K562 (cell line): Measurements from ENCODE around the gene PPP1R13L. TPM values are rescaled to one million over a fixed set of nuclear protein-coding genes. Genes with fewer than 3 reads are reported as not detected.

Experiments
- ATAC-seq: fragments of 200-7000 bp; cut with Tn5 transposase; 3 replicates; pipeline ENCODE4 v1.9.1; 2020; ENCODE audit warnings: moderate library complexity
- BruUV-seq: library from RNA; stranded (reverse); fragments of 400-500 nt; replicated peaks from 2 replicates; lab custom pipeline; 2021; lab: Mats Ljungman, UMichigan
- CTCF ChIA-PET: fragments of 300-600 bp; formaldehyde crosslinking; extraction: SDS; loops from one replicate; lab custom pipeline; 2021; ENCODE audit warnings: low intra/inter-chr PET ratio; lab: Yijun Ruan, JAX
- POLR2A ChIA-PET: fragments of 300-600, 350-650 bp; sonication (Branson Sonifier 250); formaldehyde crosslinking; extraction: SDS; loops from one replicate; lab custom pipeline; 2021; ENCODE audit warnings: antibody characterized with exemption, inconsistent platforms; lab: Yijun Ruan, JAX
- DNase-seq, 4 experiments: peaks; one replicate each; pipeline versions ENCODE4 v3.0.0 to v3.0.0-alpha.2; 2011 to 2018; ENCODE audit warnings: low spot score in 3 of 4, mixed read lengths in 3 of 4; ENCODE audit errors: extremely low read depth in 1 of 4
- FAIRE-seq: peaks from 2 replicates; lab custom pipeline; 2011; peaks lifted over from hg19 to GRCh38; lab: Jason Lieb, UNC
- H2AFZ ChIP-seq: 2 replicates; pipeline ENCODE4 v1.6.0; 2011; ENCODE audit warnings: low read depth, low read length, control low read depth, inconsistent platforms
- H3K27ac ChIP-seq: fragments of 200-600 bp; 3 replicates; pipeline ENCODE4 v1.8.0; 2011; ENCODE audit warnings: low read depth, mild to moderate bottlenecking, control low read depth, inconsistent platforms, low read length, moderate library complexity, mixed read lengths; ENCODE audit errors: extremely low read depth
- H3K27me3 ChIP-seq, 2 experiments: fragments of 300-600 bp in 1 of 2; 2 replicates in 1 of 2; 3 replicates in 1 of 2; pipeline versions ENCODE4 v1.6.0 to v1.8.0; 2011; ENCODE audit warnings: inconsistent platforms in 2 of 2, low read length in 2 of 2, mild to moderate bottlenecking in 1 of 2, mixed read lengths in 1 of 2, moderate library complexity in 1 of 2; ENCODE audit not compliant: control insufficient read depth in 2 of 2, insufficient read depth in 2 of 2
- H3K36me3 ChIP-seq: fragments of 300-600 bp; 3 replicates; pipeline ENCODE4 v1.8.0; 2011; ENCODE audit warnings: mild to moderate bottlenecking, low read length, inconsistent platforms; ENCODE audit not compliant: control insufficient read depth, insufficient read depth
- H3K4me1 ChIP-seq, 2 experiments: fragments of 200-600 bp in 1 of 2; replicated peaks in 1 of 2; 2 replicates in 1 of 2; 3 replicates in 1 of 2; pipeline versions ENCODE4 v1.5.1 to v1.8.0; 2011; ENCODE audit warnings: inconsistent platforms in 2 of 2, low read length in 2 of 2, mild to moderate bottlenecking in 1 of 2, mixed read lengths in 1 of 2, moderate library complexity in 1 of 2; ENCODE audit not compliant: control insufficient read depth in 2 of 2, insufficient read depth in 2 of 2
- H3K4me2 ChIP-seq: 2 replicates; pipeline ENCODE4 v1.6.1; 2011; ENCODE audit warnings: low read length, control low read depth, inconsistent platforms, mixed read lengths; ENCODE audit not compliant: insufficient read depth
- H3K4me3 ChIP-seq: fragments of 200-600 bp; sonication (generic), shearing (Covaris generic); 2 replicates; pipeline ENCODE4 v1.5.1; 2016; ENCODE audit warnings: control low read depth, inconsistent platforms
- H3K79me2 ChIP-seq: fragments of 200-600 bp; 3 replicates; pipeline ENCODE4 v1.8.0; 2011; ENCODE audit warnings: low read length, inconsistent platforms; ENCODE audit not compliant: control insufficient read depth, insufficient read depth
- H3K9ac ChIP-seq, 2 experiments: 2 replicates each; pipeline versions ENCODE4 v1.6.0 to v1.6.1; 2011; ENCODE audit warnings: low read depth in 2 of 2, low read length in 2 of 2, control low read depth in 1 of 2, inconsistent platforms in 1 of 2, mild to moderate bottlenecking in 1 of 2, mixed read lengths in 1 of 2; ENCODE audit not compliant: insufficient read depth in 1 of 2
- H3K9me1 ChIP-seq: one replicate; pipeline ENCODE4 v1.6.0; 2011; ENCODE audit warnings: inconsistent platforms, mild to moderate bottlenecking, low read length, moderate library complexity; ENCODE audit not compliant: control insufficient read depth, insufficient read depth
- H3K9me3 ChIP-seq: replicated peaks from 2 replicates; pipeline ENCODE4 v1.5.1; 2011; ENCODE audit warnings: low read depth, low read length, inconsistent platforms; ENCODE audit not compliant: control insufficient read depth, insufficient read depth
- H4K20me1 ChIP-seq: replicated peaks from 2 replicates; pipeline ENCODE4 v1.6.1; 2011; ENCODE audit warnings: low read length, inconsistent platforms, mixed read lengths; ENCODE audit not compliant: control insufficient read depth, insufficient read depth
- AFF1 ChIP-seq, 2 experiments: fragments of 450-650 bp; IDR thresholded peaks; 2 replicates each; pipeline ENCODE4 v1.6.1; 2018; ENCODE audit warnings: mild to moderate bottlenecking in 2 of 2, low read depth in 1 of 2; ENCODE audit not compliant: partially characterized antibody in 2 of 2
- FOXK1 ChIP-seq: sonication (generic); formaldehyde crosslinking; IDR thresholded peaks from 2 replicates; pipeline ENCODE4 v1.8.0; 2022; ENCODE audit warnings: missing genetic modification reagents, mild to moderate bottlenecking, borderline replicate concordance
- HDAC1 ChIP-seq, 2 experiments: fragments of 450-650 bp; IDR thresholded peaks; 2 replicates each; pipeline ENCODE4 v1.6.1; 2016 to 2017; ENCODE audit warnings: inconsistent platforms in 1 of 2, mild to moderate bottlenecking in 1 of 2, moderate library complexity in 1 of 2
- HDAC3 ChIP-seq: fragments of 450-650 bp; IDR thresholded peaks from 2 replicates; pipeline ENCODE4 v1.6.1; 2018; ENCODE audit warnings: borderline replicate concordance, mild to moderate bottlenecking, moderate library complexity; ENCODE audit not compliant: partially characterized antibody
- JUN ChIP-seq, 2 experiments: sonication (generic) in 1 of 2; formaldehyde crosslinking in 1 of 2; IDR thresholded peaks; 2 replicates each; pipeline versions ENCODE4 v1.6.1 to v1.8.0; 2012 to 2022; ENCODE audit warnings: borderline replicate concordance in 2 of 2, mild to moderate bottlenecking in 2 of 2, improper control_type of control experiment in 1 of 2, low read depth in 1 of 2, low read length in 1 of 2, missing genetic modification reagents in 1 of 2
- KDM2B ChIP-seq: fragments of 250-450 bp; sonication (Bioruptor Pico); IDR thresholded peaks from 2 replicates; pipeline ENCODE4 v1.8.0; 2021; ENCODE audit warnings: mild to moderate bottlenecking, moderate library complexity
- MBD1 ChIP-seq: fragments of 250-450 bp; sonication (Bioruptor Pico); IDR thresholded peaks from 2 replicates; pipeline ENCODE4 v1.8.0; 2022; ENCODE audit warnings: inconsistent platforms
- MCM7 ChIP-seq, 2 experiments: fragments of 450-650 bp; IDR thresholded peaks; 2 replicates each; pipeline ENCODE4 v1.6.1; 2016 to 2018
- STAT5B ChIP-seq: fragments of 250-450 bp; sonication (Bioruptor Pico); IDR thresholded peaks from 2 replicates; pipeline ENCODE4 v1.8.0; 2021; ENCODE audit warnings: mild to moderate bottlenecking, inconsistent platforms
- TEAD1 ChIP-seq, 2 experiments: fragments of 450-650 bp in 1 of 2; sonication (generic) in 1 of 2; formaldehyde crosslinking; IDR thresholded peaks; 2 replicates each; pipeline versions ENCODE4 v1.4.0 to v1.8.0; 2020 to 2022; ENCODE audit warnings: mild to moderate bottlenecking in 2 of 2, missing genetic modification reagents in 1 of 2
- USF1 ChIP-seq: sonication (generic); formaldehyde crosslinking; IDR thresholded peaks from 2 replicates; pipeline ENCODE4 v1.9.0; 2022; ENCODE audit warnings: mild to moderate bottlenecking, missing genetic modification reagents
- ZNF449 ChIP-seq: fragments of 250-450 bp; sonication (Bioruptor Pico); IDR thresholded peaks from 2 replicates; pipeline ENCODE4 v1.8.0; 2022; ENCODE audit warnings: moderate library complexity, mild to moderate bottlenecking, inconsistent platforms
- WGBS: fragments of 100-300 bp; shearing (Covaris generic); methylation state at CpG from one replicate; pipeline ENCODE4 v1.1.6; 2016; ENCODE audit warnings: low coverage, mixed read lengths; ENCODE audit not compliant: insufficient coverage; ENCODE audit errors: missing lambda C conversion rate; 5-methylcytosine and 5-hydroxymethylcytosine counted together
- in situ Hi-C: fragments of 300-500 bp; cut with MboI; formaldehyde crosslinking; loops from 4 replicates; pipeline ENCODE4 v1.15.0; 2018; ENCODE audit warnings: inconsistent platforms, mixed read lengths
- intact Hi-C: fragments of 100-400 bp; cut with micrococcal nuclease; formaldehyde crosslinking; loops from 2 replicates; pipeline ENCODE4 v1.14.2; 2022
- polyA plus RNA-seq, 8 experiments: library from polyadenylated mRNA; depleted of rRNA in 4 of 8; stranded (reverse) in 5 of 8; unstranded in 3 of 8; fragments of >200 nt; fragmentation: Nextera tagmentation in 2 of 8; fragmentation: Illumina TruSeq in 1 of 8; extraction: Ambion mirVana in 2 of 8; extraction: Trizol in 1 of 8; gene quantifications; 2 replicates each; pipeline versions ENCODE4 v1.2.1 to v1.2.3, GENCODE V29; 2011 to 2014; ENCODE audit warnings: inconsistent platforms in 1 of 8, missing spikeins in 1 of 8
- total RNA-seq, 7 experiments: library from RNA; depleted of rRNA in 6 of 7; stranded (reverse); fragments of >200 nt in 6 of 7; fragmentation: Illumina TruSeq in 2 of 7; extraction: Trizol in 2 of 7; gene quantifications; 2 replicates each; pipeline versions ENCODE4 v1.2.1 to v1.2.3, GENCODE V29; 2011 to 2021; ENCODE audit warnings: low replicate concordance in 1 of 7

The PPP1R13L gene
- total and polyA plus RNA-seq, 9 of the 15 experiments (the other 6 are each of a cell fraction or from before 2014, with no cell fraction given), result 0.32 to 6.7 (median 2.0) TPM

GRCh38 chr19:45423033-45423588, 18.2 kb upstream of the PPP1R13L start:
- intact Hi-C loops, result no loop called here
- Histone ChIP-seq H3K4me2 (peak overlapping the region; percentile 91), H3K4me1 (peaks cover 22 to 56% of the 10 kb centered on the region in 2 experiments; a peak in 4 of 5 replicates), H3K9me3 (no peaks in the 10 kb centered on the region), H2AFZ (peak overlapping the region; percentile 72), H3K27me3 (no peaks in the 10 kb centered on the region), H3K79me2 (peaks cover 21% of the 10 kb centered on the region), H4K20me1 (no peaks in the 10 kb centered on the region), H3K36me3 (peaks cover 33% of the 10 kb centered on the region; the same call in 2 of the 3 replicates), H3K9me1 (no peaks in the 10 kb centered on the region), H3K9ac (peak overlapping the region; percentile 93 to 96), H3K4me3 (peak overlapping the region; percentile 54), H3K27ac (peak overlapping the region; percentile 99)
- in situ Hi-C loops, result no loop called here
- DNase-seq (no peak), ATAC-seq (no peak), FAIRE-seq (no peak)
- 6% methylated on average over 20 of the region's 20 CpGs for WGBS
- CTCF ChIA-PET, result no interaction called here
- POLR2A ChIA-PET, result interaction anchor here (0.6 to 2.6 kb wide), 6 partner anchors 15 to 44 kb away, joined by 3 to 8 read pairs (median 3); partner anchors contain the start of genes FOSB and PPP1R13L
- BruUV-seq, result TSS peak; percentile 74
- TF ChIP-seq FOXK1 (no peak), KDM2B (CRISPR knock-in tag) (no peak), AFF1 (IDR thresholded peaks at IDR 0.05; ENCODE audit: low read depth in 1 of 2, partially characterized antibody in 2 of 2) (no peak), JUN (IDR thresholded peaks at IDR 0.05; ENCODE audit: borderline replicate concordance, low read depth, low read length) (0 out of 2 replicates have a peak, but pooled peaks have one; percentile 11), JUN (CRISPR knock-in tag; IDR thresholded peaks at IDR 0.05; ENCODE audit: borderline replicate concordance) (no peak), ZNF449 (no peak), HDAC3 (no peak), TEAD1 (CRISPR knock-in tag; IDR thresholded peaks at IDR 0.05) (peak in 1 of 2 experiments; percentile 23; a peak in 1 of 4 replicates), STAT5B (CRISPR knock-in tag) (no peak), MCM7 (IDR thresholded peaks at IDR 0.05) (no peak), USF1 (CRISPR knock-in tag) (0 out of 2 replicates have a peak, but pooled peaks have one; percentile 16), MBD1 (CRISPR knock-in tag) (0 out of 2 replicates have a peak, but pooled peaks have one; percentile 12), HDAC1 (IDR thresholded peaks at IDR 0.05) (no peak)
